WTC11 (cell line): ENCODE data around the gene KLHL29.

Experiments used
- CTCF ChIP-seq: fragments of 200-600 bp; IDR thresholded peaks from 2 replicates; pipeline ENCODE4 v1.8.0; 2022; ENCODE audit warnings: antibody characterized with exemption
- ESRRA ChIP-seq: sonication (generic); formaldehyde crosslinking; IDR thresholded peaks from 2 replicates; pipeline ENCODE4 v1.8.1; 2022; ENCODE audit warnings: mild to moderate bottlenecking, missing genetic modification reagents, borderline replicate concordance
- USF1 ChIP-seq: sonication (generic); formaldehyde crosslinking; IDR thresholded peaks from 2 replicates; pipeline ENCODE4 v1.8.0; 2022; ENCODE audit warnings: mild to moderate bottlenecking, missing genetic modification reagents

GRCh38 chr2:23624915-23625314, 239.9 kb downstream of the KLHL29 start:
- TF ChIP-seq ESRRA (no peak), CTCF (no peak), USF1 (CRISPR knock-in tag) (no peak)
